ENCODE measurements around the gene DCHS1.

DCHS1 gene

GRCh38 chr11:6626971-6627761 lies 28.4 kb downstream of the DCHS1 start:
- no peak for DNase-seq

- no peak for DNase-seq
These were observed 29.7 kb downstream of the DCHS1 start for GRCh38 chr11:6625832-6626420.

GRCh38 chr11:6625156-6625831 lies 30.3 kb downstream of the DCHS1 start:
- no peak for DNase-seq

- DNase-seq: no peak
These were observed 31.9 kb downstream of the DCHS1 start for GRCh38 chr11:6623391-6624363.

GRCh38 chr11:6622261-6623171 lies 33.1 kb downstream of the DCHS1 start:
- peak; percentile 66 for DNase-seq

- no peak for DNase-seq
These were observed 33.8 kb downstream of the DCHS1 start for GRCh38 chr11:6621711-6622211.

- DNase-seq: no peak
These were observed 35.0 kb downstream of the DCHS1 start for GRCh38 chr11:6620636-6621035.

- DNase-seq: peak; percentile 80
These were observed 36.4 kb downstream of the DCHS1 start, which contains the start of gene TPP1 for GRCh38 chr11:6619004-6619745. Gene TPP1 (minus strand): TSS chr11:6619422. CDS start chr11:6619400, 22 bp downstream.

- DNase-seq: no peak
These were observed 37.2 kb downstream of the DCHS1 start for GRCh38 chr11:6618117-6619003.

GRCh38 chr11:6617315-6617781 lies 38.3 kb downstream of the DCHS1 start:
- DNase-seq: no peak

GRCh38 chr11:6616596-6617250 lies 38.9 kb downstream of the DCHS1 start:
- DNase-seq: no peak

- DNase-seq: no peak
These were observed 39.6 kb downstream of the DCHS1 start for GRCh38 chr11:6615882-6616585.

- DNase-seq: no peak
These were observed 40.6 kb downstream of the DCHS1 start for GRCh38 chr11:6615046-6615445.

GRCh38 chr11:6614446-6614845 lies 41.2 kb downstream of the DCHS1 start:
- no peak for DNase-seq

- DNase-seq: no peak
These were observed 42.1 kb downstream of the DCHS1 start for GRCh38 chr11:6613496-6613895.

GRCh38 chr11:6612213-6613041 lies 43.2 kb downstream of the DCHS1 start, which contains the start of gene TAF10:
Gene TAF10 (minus strand): TSS chr11:6612216. CDS start chr11:6612189, 27 bp downstream.
- DNase-seq: peak; percentile 93

- DNase-seq: no peak
These were observed 43.7 kb downstream of the DCHS1 start for GRCh38 chr11:6611963-6612212.

Measured in RPMI8226 (cell line).